Measurements from ENCODE around the gene CDH4. TPM values are rescaled to one million over a fixed set of nuclear protein-coding genes. Genes with fewer than 3 reads are reported as not detected.

CDH4 gene
- polyA plus RNA-seq, 3 donors, result 6.9 to 8.7 (median 7.9) TPM

GRCh38 chr20:61837200-61837599 lies 585.1 kb downstream of the CDH4 start:
- no peak for DNase-seq (ENCODE audit: extremely low read depth in 1 of 11, low read depth in 9 of 11, low spot score in 4 of 11)

GRCh38 chr20:61839223-61839911 lies 587.3 kb downstream of the CDH4 start:
- DNase-seq (ENCODE audit: extremely low read depth in 1 of 11, low read depth in 9 of 11, low spot score in 4 of 11), result no peak

- no peak for DNase-seq (ENCODE audit: extremely low read depth in 1 of 11, low read depth in 9 of 11, low spot score in 4 of 11)
Measured at GRCh38 chr20:61839912-61840778, 588.1 kb downstream of the CDH4 start.

DNA sequence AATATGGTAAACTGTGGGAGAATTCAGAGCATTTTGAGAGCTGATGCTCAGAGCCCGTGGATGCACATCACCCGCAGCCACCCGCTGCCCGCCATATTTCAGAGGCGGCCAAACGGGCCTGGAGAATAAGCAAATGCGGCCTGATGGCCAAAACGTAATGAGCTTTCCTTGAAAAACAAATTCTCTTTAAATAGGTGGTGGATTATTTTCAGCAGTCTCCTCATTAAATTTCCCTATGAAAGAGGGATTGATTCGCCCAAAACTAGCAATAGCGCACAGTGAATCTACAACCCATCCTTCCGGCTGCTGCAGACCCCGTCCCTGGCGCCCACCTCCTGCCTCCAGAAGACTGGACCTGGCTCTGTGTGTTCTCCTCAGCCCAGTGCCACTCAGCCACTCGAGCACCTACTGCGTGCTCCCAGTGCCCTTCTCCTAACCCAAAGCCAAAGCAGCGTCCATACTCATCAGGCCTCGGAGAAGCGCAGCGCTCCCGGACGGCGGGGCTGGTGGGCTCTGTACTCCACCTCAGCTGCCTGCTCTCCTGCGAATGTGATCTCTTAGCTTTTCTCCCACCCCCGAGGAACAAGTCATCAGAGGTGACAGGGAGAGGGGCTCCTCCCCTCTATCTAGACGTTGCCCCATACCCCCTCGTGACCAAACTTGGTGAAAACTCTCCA lies 588.9 kb downstream of the CDH4 start:
- DNase-seq (ENCODE audit: extremely low read depth in 1 of 11, low read depth in 9 of 11, low spot score in 4 of 11), result no peak

- no peak for DNase-seq (ENCODE audit: extremely low read depth in 1 of 11, low read depth in 9 of 11, low spot score in 4 of 11)
Measured at GRCh38 chr20:61841551-61841950, 589.5 kb downstream of the CDH4 start.

- no peak for DNase-seq (ENCODE audit: extremely low read depth in 1 of 11, low read depth in 9 of 11, low spot score in 4 of 11)
Measured at GRCh38 chr20:61841966-61842365, 589.9 kb downstream of the CDH4 start.

- no peak for DNase-seq (ENCODE audit: extremely low read depth in 1 of 11, low read depth in 9 of 11, low spot score in 4 of 11)
Measured at GRCh38 chr20:61844621-61845020, 592.6 kb downstream of the CDH4 start.

GRCh38 chr20:61845233-61845671 lies 593.2 kb downstream of the CDH4 start:
- no peak for DNase-seq (ENCODE audit: extremely low read depth in 1 of 11, low read depth in 9 of 11, low spot score in 4 of 11)

DNA sequence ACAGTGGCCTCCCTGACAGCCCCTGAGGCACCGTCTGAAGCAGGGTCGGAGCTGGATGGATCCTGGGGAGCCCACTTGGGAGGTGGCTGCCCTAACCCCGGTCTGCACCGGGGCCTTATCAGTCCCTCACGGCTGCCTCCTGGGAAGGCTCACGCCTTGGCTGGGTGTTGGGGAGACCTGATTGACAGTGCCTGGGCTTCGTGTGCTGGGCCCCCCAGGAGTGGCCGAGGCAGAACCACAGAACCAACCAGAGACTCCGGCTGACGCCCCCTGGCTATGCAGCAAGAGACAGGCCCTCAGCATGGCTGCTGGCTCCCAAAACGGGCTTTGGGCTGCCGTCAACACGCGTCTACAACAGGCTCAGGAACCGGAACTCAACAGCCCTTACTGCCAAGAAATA lies 594.0 kb downstream of the CDH4 start:
- no peak for DNase-seq (ENCODE audit: extremely low read depth in 1 of 11, low read depth in 9 of 11, low spot score in 4 of 11)

DNA sequence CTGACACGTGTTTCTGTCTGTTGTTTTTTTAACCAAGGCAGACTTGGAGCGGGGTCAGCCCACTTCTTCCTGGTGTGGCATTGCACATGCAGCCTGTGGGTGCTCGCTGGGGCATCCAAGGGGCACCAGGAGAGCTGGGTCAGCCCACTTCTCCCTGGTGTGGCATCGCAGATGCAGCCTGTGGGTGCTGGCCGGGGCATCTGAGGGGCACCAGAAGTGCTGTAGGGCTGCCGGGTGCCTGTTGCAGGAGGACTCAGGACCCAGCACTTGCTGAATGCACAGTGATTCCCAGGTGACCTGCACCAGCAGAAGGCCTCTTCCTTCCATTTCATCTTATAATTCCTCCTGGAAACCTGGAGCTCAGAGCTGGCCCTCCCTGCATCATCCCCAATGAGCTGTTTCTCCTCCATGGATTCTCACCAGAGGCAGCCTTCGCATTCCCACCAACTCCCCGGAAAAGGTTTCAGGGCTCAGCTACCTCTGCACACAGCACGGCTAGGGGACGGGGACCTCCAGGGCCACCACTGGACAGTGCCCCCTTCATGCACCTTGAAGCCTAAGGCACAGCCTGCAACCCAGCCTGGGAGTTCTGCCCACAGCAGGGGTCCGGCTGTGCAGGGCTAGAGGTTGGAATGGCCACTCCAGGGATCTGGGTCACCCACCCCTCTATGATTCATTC lies 594.8 kb downstream of the CDH4 start:
- DNase-seq (ENCODE audit: extremely low read depth in 1 of 11, low read depth in 9 of 11, low spot score in 4 of 11), result no peak

GRCh38 chr20:61847420-61847748 lies 595.3 kb downstream of the CDH4 start:
- no peak for DNase-seq (ENCODE audit: extremely low read depth in 1 of 11, low read depth in 9 of 11, low spot score in 4 of 11)

DNA sequence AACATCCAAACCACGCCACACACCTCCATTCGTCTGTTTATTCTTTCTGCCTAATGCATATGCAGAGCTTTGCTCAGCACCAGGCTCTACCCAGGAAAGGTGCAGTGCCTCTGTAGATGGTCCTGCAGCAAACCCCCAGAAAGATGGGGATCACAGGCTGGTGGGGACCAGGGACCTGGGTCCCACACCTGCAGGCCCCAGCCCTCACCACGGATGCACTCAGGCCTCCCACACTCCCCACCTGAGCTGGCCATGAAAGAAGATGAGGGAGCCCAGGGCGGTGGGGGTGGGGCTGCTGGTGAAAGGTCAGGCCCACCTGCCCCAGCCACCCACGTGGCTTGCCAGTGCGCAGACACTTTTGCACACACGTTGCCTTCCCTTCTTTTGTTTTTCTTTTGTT lies 595.9 kb downstream of the CDH4 start:
- DNase-seq (ENCODE audit: extremely low read depth in 1 of 11, low read depth in 9 of 11, low spot score in 4 of 11), result no peak

DNA sequence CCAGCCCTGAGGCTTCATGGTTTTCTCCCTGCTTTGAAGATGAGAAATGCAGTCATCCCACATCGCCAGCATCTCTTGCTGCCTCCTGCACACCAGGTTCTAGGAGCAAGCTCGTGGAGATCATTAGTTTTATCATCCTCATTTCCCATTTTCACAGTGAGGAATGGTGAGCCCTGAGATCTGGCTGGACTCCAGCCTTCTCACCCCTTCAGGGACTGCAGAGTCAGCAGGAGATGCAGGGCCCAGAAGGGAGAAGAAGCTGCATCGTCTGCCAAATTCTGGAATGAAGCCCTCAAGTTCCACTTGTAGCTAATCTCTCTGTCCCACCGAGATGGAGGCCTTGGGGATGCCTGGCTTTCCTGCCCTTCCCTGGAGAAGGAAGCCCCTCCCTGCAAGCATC lies 596.8 kb downstream of the CDH4 start:
- no peak for DNase-seq (ENCODE audit: extremely low read depth in 1 of 11, low read depth in 9 of 11, low spot score in 4 of 11)

DNA sequence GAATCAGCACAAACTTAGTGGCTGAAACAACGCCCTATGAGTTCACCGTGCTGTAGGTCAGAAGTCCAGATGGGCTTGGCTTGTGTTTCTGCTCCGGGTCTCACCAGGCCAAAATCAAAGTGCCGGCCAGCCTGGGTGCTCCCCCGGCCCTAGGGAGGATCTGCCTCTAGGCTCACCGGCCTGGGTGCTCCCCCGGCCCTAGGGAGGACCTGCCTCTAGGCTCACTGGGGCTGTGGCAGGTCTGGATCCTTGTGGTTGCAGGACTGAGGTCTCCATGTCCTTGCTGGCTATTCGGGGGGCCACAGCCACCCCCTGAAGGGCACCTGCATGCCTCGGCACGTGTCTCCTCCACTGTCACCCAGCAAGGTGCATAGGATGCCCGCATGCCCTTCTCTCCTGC lies 597.3 kb downstream of the CDH4 start:
- DNase-seq (ENCODE audit: extremely low read depth in 1 of 11, low read depth in 9 of 11, low spot score in 4 of 11), result no peak

DNA sequence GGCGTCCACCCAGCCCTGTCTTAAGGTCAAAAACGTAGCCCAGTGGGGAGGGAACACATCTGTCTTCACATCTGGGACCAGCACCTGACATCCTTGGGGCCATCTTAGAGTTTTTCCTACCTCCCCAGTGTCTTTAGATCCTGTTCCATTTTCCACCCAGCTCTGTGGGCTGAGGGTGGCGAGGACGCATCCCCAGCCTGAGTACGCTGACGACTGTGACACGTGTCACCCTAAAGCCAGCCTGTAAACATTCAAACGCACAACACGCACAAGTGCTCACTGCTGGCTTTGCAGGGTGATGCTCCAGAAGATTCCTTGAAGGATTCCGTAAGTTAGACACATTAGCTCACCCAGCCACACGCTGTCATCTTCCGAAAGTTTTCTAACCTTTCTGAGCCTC lies 597.8 kb downstream of the CDH4 start:
- DNase-seq (ENCODE audit: extremely low read depth in 1 of 11, low read depth in 9 of 11, low spot score in 4 of 11), result no peak

GRCh38 chr20:61850457-61850856 lies 598.4 kb downstream of the CDH4 start:
- no peak for DNase-seq (ENCODE audit: extremely low read depth in 1 of 11, low read depth in 9 of 11, low spot score in 4 of 11)

DNA sequence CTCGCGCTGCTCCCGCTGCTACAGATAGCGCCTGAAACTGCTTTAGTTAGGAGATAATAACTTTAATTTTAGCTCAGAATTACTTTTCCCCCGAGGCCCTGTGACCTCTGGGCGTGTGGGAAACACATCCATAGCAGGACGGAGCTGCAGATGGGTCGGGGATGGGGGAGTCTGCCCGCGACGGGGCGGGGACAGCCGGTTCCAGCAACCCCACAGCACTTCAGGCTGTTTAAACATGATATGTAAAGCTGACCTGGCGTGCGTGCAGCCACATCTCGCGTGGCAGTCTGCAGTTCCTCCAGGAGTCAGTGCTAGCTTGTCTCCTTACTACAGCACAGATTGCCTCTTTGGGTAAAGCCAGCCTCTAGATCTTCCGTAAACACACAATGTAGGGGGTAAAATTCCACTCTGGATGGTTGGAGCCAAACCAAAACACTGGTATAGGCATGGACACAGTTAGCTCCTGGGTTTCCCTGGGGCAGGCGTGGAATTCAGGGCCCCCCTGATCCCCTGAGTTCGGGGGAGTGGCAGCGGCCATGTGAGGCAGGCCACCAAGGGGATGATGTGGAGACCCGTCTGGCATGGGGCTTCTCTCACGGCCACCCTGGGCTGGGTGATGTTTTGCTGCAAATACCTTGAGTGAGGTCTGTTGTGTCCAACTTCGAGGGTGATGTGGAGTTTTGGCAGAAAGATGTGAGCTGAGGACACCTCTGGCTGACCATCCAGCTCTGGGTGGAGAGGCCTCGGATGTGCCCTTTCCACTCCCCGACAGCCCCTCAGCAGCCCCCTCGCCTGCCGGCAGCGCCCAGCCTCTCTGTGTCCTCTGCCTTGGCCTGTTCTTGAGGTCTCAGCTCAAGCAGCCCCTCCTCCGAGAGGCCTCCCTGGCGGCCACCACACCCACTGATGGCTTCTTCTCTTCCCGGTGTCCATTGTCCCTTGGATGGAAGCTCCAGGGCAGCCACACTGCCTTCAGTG lies 599.2 kb downstream of the CDH4 start:
- no peak for DNase-seq (ENCODE audit: extremely low read depth in 1 of 11, low read depth in 9 of 11, low spot score in 4 of 11)

DNA sequence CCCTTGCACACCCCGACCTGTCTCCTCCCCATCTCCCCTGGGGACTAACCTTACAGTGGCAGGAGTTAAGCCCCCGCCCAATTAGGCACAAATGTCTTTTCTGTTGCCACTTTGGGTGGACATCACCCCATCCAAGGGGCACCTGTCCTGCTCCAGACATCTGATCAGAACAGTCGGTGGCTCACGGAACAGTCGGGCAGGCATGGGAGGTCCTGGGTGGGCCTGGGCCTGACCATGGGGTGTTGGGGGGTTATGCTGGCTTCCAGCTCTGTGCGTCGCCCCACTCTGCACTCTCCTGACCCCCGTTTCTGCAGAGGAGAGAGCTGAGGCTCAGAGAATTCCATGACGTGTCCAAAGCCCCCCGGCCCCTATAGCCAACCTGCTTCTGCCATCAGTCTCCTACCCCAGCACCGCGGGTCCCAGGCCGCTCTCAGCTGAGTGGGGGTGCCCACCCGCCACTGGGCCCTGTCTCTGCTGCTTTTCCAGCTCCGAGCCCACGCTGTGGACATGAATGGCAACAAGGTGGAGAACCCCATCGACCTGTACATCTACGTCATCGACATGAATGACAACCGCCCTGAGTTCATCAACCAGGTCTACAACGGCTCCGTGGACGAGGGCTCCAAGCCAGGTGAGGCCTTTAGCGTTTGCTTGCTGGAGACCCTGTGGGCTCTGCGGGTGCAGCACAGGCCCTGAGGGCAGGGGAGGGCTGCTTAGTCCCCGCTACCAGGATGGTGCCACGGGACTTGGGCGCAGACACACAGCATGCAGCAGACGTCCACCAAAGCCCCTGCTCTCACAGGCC lies 600.4 kb downstream of the CDH4 start:
- DNase-seq (ENCODE audit: extremely low read depth in 1 of 11, low read depth in 9 of 11, low spot score in 4 of 11), result no peak

All from renal cortex interstitium (tissue), 11 donors.